Tibial nerve (tissue), 4 donors: Measurements from ENCODE around the gene CFAP221.

Source experiments
- EP300 ChIP-seq, 2 donors: sonication (generic); formaldehyde crosslinking; IDR thresholded peaks; one replicate each; pipeline ENCODE4 v1.6.1; 2017; ENCODE audit warnings: antibody characterized with exemption in 2 of 2, mild to moderate bottlenecking in 1 of 2
- POLR2A ChIP-seq, 2 donors: fragments of 450-650 bp; IDR thresholded peaks; one replicate each; pipeline ENCODE4 v1.6.1; 2017; ENCODE audit warnings: antibody characterized with exemption in 2 of 2, mild to moderate bottlenecking in 2 of 2, moderate library complexity in 2 of 2
- TF ChIP-seq, protein P1 (sequence below), 5 experiments: fragments of 200-600 bp in 3 of 5; fragments of 450-650 bp in 2 of 5; sonication (generic) in 3 of 5; IDR thresholded peaks; one replicate each; pipeline ENCODE4 v1.5.1; 2016 to 2019; ENCODE audit warnings: antibody characterized with exemption in 5 of 5, mild to moderate bottlenecking in 3 of 5, moderate library complexity in 2 of 5

DNA sequence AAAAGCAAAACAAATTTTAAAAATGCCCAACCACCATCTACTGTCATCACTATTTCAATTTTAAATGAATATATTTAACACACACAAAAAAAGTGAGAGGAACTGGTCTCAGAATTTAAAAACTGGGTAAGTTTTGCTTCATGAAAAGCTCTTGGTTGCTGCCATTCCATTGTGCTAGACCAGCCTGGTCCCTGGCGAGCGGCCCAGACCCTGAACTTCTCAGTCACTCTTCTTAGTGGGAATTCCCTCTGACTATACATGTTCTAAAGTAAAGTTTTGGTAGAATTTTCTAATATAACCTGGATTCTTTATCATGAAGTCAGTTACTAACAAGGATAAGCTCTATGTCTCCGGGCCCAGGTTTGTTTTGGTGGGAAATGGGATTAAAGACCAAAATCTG, 99.9 kb downstream of the CFAP221 start:
- TF ChIP-seq, protein P1, sequence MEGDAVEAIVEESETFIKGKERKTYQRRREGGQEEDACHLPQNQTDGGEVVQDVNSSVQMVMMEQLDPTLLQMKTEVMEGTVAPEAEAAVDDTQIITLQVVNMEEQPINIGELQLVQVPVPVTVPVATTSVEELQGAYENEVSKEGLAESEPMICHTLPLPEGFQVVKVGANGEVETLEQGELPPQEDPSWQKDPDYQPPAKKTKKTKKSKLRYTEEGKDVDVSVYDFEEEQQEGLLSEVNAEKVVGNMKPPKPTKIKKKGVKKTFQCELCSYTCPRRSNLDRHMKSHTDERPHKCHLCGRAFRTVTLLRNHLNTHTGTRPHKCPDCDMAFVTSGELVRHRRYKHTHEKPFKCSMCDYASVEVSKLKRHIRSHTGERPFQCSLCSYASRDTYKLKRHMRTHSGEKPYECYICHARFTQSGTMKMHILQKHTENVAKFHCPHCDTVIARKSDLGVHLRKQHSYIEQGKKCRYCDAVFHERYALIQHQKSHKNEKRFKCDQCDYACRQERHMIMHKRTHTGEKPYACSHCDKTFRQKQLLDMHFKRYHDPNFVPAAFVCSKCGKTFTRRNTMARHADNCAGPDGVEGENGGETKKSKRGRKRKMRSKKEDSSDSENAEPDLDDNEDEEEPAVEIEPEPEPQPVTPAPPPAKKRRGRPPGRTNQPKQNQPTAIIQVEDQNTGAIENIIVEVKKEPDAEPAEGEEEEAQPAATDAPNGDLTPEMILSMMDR (IDR thresholded peaks at IDR 0.05): no peak
- TF ChIP-seq POLR2A (IDR thresholded peaks at IDR 0.05) (no peak), EP300 (IDR thresholded peaks at IDR 0.05) (no peak)
